Ovary (tissue), 9 donors: ENCODE results near the gene RNU4-1. TPM values are rescaled to one million over a fixed set of nuclear protein-coding genes. Genes with fewer than 3 reads are reported as not detected.
A peak's percentile ranks its signal among the peaks of the same experiment; 100 is the strongest.

Experiments
- DNase-seq, 5 donors: peaks; one replicate each; pipeline ENCODE4 v3.0.0-alpha.2; 2019 to 2020
- H3K27ac ChIP-seq, 2 donors: fragments of 200-600 bp; one replicate each; pipeline versions ENCODE4 v1.5.1 to v1.8.0; 2019 to 2022
- H3K27me3 ChIP-seq: fragments of 200-600 bp; one replicate; pipeline ENCODE4 v1.8.0; 2022
- H3K36me3 ChIP-seq: fragments of 200-600 bp; sonication (generic); one replicate; pipeline ENCODE4 v1.5.1; 2019
- H3K4me1 ChIP-seq: one replicate; pipeline ENCODE4 v1.8.1; 2013; ENCODE audit warnings: mild to moderate bottlenecking, moderate library complexity; ENCODE audit not compliant: insufficient read depth
- H3K4me3 ChIP-seq: fragments of 200-600 bp; sonication (generic); one replicate; pipeline ENCODE4 v1.5.1; 2017
- H3K9me3 ChIP-seq, 2 donors: fragments of 200-600 bp in 1 of 2; sonication (generic) in 1 of 2; one replicate each; pipeline versions ENCODE4 v1.5.1 to v1.8.1; 2013 to 2019; ENCODE audit warnings: mild to moderate bottlenecking in 1 of 2, moderate library complexity in 1 of 2
- CTCF ChIP-seq, 3 donors: fragments of 450-650 bp in 2 of 3; fragments of 200-600 bp in 1 of 3; IDR thresholded peaks; one replicate each; pipeline versions ENCODE4 v1.5.1 to v1.8.0; 2016 to 2022; ENCODE audit warnings: antibody characterized with exemption in 3 of 3, mild to moderate bottlenecking in 1 of 3
- EP300 ChIP-seq: sonication (generic); formaldehyde crosslinking; IDR thresholded peaks from one replicate; pipeline ENCODE4 v1.6.1; 2017; ENCODE audit warnings: antibody characterized with exemption
- POLR2A ChIP-seq: fragments of 450-650 bp; IDR thresholded peaks from one replicate; pipeline ENCODE4 v1.6.1; 2017; ENCODE audit warnings: antibody characterized with exemption, mild to moderate bottlenecking, moderate library complexity
- WGBS, 3 donors: extraction: QIAGEN DNeasy Blood & Tissue Kit in 1 of 3; methylation state at CpG; one replicate each; pipeline versions ENCODE4 v1.1.5 to v1.1.7; 2013 to 2017; 5-methylcytosine and 5-hydroxymethylcytosine counted together
- intact Hi-C, 4 donors: fragments of 100-400 bp; cut with DNase I; formaldehyde crosslinking; loops; one replicate each; pipeline versions ENCODE4 v1.11.0 to v1.15.1; 2022 to 2023
- polyA plus RNA-seq, 2 donors: library from polyadenylated mRNA; stranded (reverse); fragments of 200-250 nt in 1 of 2; fragments of 350-450 nt in 1 of 2; fragmentation: Illumina TruSeq in 1 of 2; extraction: RNeasy Lipid Tissue Mini Kit (QIAGEN cat#74804) in 1 of 2; gene quantifications; one replicate each; pipeline ENCODE4 v1.2.3, GENCODE V29; 2013 to 2014
- total RNA-seq, 7 donors: library from RNA; depleted of rRNA in 2 of 7; stranded (reverse); fragments of >200 nt in 2 of 7; fragmentation: NEBNext Ultra II Directional in 3 of 7; extraction: Animal tissue kit (Norgen Biotek cat#: 25700) in 3 of 7; gene quantifications; one replicate each; pipeline versions ENCODE4 v1.1.0 to v1.2.4, GENCODE V29; 2016 to 2023
- donor health status: DM: no; HTN: no; CAD: no; lungs with moderate emphysema.
- donor health status: DM: no; HTN: no; CAD: no.
- donor health status: Bipolar disorder and iron deficiency.
- donor health status: DM: yes; HTN: yes; CAD: no.
- donor health status: DM: no; HTN: no; CAD: no.
- donor health status: DM: yes; HTN: yes; CAD: no.

RNU4-1 gene
- total and polyA plus RNA-seq, 9 donors, result under 0.01 to 4,499 (median 2,193) TPM; not detected in 2

- TF ChIP-seq EP300, result no peak
- TF ChIP-seq CTCF (IDR thresholded peaks at IDR 0.05), result no peak
- no peak for TF ChIP-seq POLR2A
- intact Hi-C loops, result no loop called here
- no peak overlapping the region for H3K4me3 ChIP-seq
- no peaks in the 10 kb centered on the region for H3K27me3 ChIP-seq
- no peaks in the 10 kb centered on the region for H3K4me1 ChIP-seq
- no peak for DNase-seq
- H3K36me3 ChIP-seq, result no peaks in the 10 kb centered on the region
- H3K27ac ChIP-seq, result no peak overlapping the region
- 79 to 90% (median 90%) methylated on average over 6 of the region's 6 CpGs for WGBS, 3 donors
- no peaks in the 10 kb centered on the region for H3K9me3 ChIP-seq
Measured at GRCh38 chr12:120276734-120277133, 16.3 kb downstream of the RNU4-1 start.

GRCh38 chr12:120267736-120268135 is 25.3 kb downstream of the RNU4-1 start:
- no peaks in the 10 kb centered on the region for H3K27me3 ChIP-seq
- TF ChIP-seq CTCF (IDR thresholded peaks at IDR 0.05) (no peak), POLR2A (no peak), EP300 (no peak)
- H3K27ac ChIP-seq, result no peak overlapping the region
- DNase-seq, result no peak
- WGBS, 3 donors, result 46 to 58% (median 49%) methylated on average over 4 of the region's 4 CpGs
- H3K4me1 ChIP-seq, result peaks cover 10% of the 10 kb centered on the region
- H3K36me3 ChIP-seq, result no peaks in the 10 kb centered on the region
- H3K9me3 ChIP-seq, result no peaks in the 10 kb centered on the region
- no peak overlapping the region for H3K4me3 ChIP-seq
- intact Hi-C loops, result no loop called here

- peak overlapping the region in 1 of 2 donors; percentile 13 for H3K27ac ChIP-seq
- no peaks in the 10 kb centered on the region for H3K36me3 ChIP-seq
- H3K4me1 ChIP-seq, result peaks cover 19% of the 10 kb centered on the region
- 26 to 35% (median 28%) methylated on average over 8 of the region's 8 CpGs for WGBS, 3 donors
- H3K27me3 ChIP-seq, result no peaks in the 10 kb centered on the region
- H3K4me3 ChIP-seq, result no peak overlapping the region
- TF ChIP-seq POLR2A (no peak), CTCF (IDR thresholded peaks at IDR 0.05) (no peak), EP300 (no peak)
- no peak for DNase-seq
- intact Hi-C loops, result loop anchor here in 1 of 4 donors (1.0 kb wide), 1 partner anchor 38 kb away; no protein-coding TSS in a partner anchor
- no peaks in the 10 kb centered on the region for H3K9me3 ChIP-seq
Measured at GRCh38 chr12:120266180-120266870, 26.7 kb downstream of the RNU4-1 start.

GRCh38 chr12:120265473-120266179 is 27.4 kb downstream of the RNU4-1 start, which contains the start of gene PXN:
TSS of gene PXN (minus strand) at chr12:120265730. CDS start at chr12:120265629, 101 bp downstream.
- peak; percentile 76 to 87 (median 85) for TF ChIP-seq CTCF (IDR thresholded peaks at IDR 0.05)
- no peak for TF ChIP-seq EP300
- peak; percentile 51 for TF ChIP-seq POLR2A
- peaks cover 19% of the 10 kb centered on the region for H3K4me1 ChIP-seq
- peak; percentile 84 to 94 (median 92) for DNase-seq
- intact Hi-C loops, result loop anchor here (1.0 to 2.0 kb wide), 2 partner anchors 37 kb away; no protein-coding TSS in a partner anchor
- H3K36me3 ChIP-seq, result no peaks in the 10 kb centered on the region
- no peaks in the 10 kb centered on the region for H3K9me3 ChIP-seq
- H3K27ac ChIP-seq, result peak within 1 kb of the TSS; percentile 4 to 53
- H3K27me3 ChIP-seq, result no peaks in the 10 kb centered on the region
- peak within 1 kb of the TSS; percentile 100 for H3K4me3 ChIP-seq
- 1 to 2% (median 1%) methylated on average over 32 to 78 of the region's 81 CpGs for WGBS, 3 donors
